Measurements from ENCODE around the gene ZNF76.

The ZNF76 gene

GRCh38 chr6:35240838-35241801 is 18.4 kb upstream of the ZNF76 start:
- Histone ChIP-seq H3K4me1 (ENCODE audit: control insufficient read depth, insufficient read depth, low read length) (no peaks in the 10 kb centered on the region), H3K4me3 (ENCODE audit: low read length) (no peak overlapping the region), H3K36me3 (ENCODE audit: control insufficient read depth, insufficient read depth, low read length) (no peaks in the 10 kb centered on the region), H3K27me3 (ENCODE audit: control insufficient read depth, insufficient read depth, low read length) (no peaks in the 10 kb centered on the region), H3K9me3 (ENCODE audit: control insufficient read depth, low read length) (no peaks in the 10 kb centered on the region), H3K9ac (ENCODE audit: low read length) (no peak overlapping the region)

GRCh38 chr6:35242486-35242885 is 17.0 kb upstream of the ZNF76 start:
- no peaks in the 10 kb centered on the region for H3K9me3 ChIP-seq (ENCODE audit: control insufficient read depth, low read length)
- no peaks in the 10 kb centered on the region for H3K4me1 ChIP-seq (ENCODE audit: control insufficient read depth, insufficient read depth, low read length)
- H3K9ac ChIP-seq (ENCODE audit: low read length) = no peak overlapping the region
- H3K27me3 ChIP-seq (ENCODE audit: control insufficient read depth, insufficient read depth, low read length) = no peaks in the 10 kb centered on the region
- H3K4me3 ChIP-seq (ENCODE audit: low read length) = no peak overlapping the region
- no peaks in the 10 kb centered on the region for H3K36me3 ChIP-seq (ENCODE audit: control insufficient read depth, insufficient read depth, low read length)

- H3K4me3 ChIP-seq (ENCODE audit: low read length) = no peak overlapping the region
- H3K4me1 ChIP-seq (ENCODE audit: control insufficient read depth, insufficient read depth, low read length) = no peaks in the 10 kb centered on the region
- H3K9me3 ChIP-seq (ENCODE audit: control insufficient read depth, low read length) = no peaks in the 10 kb centered on the region
- H3K9ac ChIP-seq (ENCODE audit: low read length) = no peak overlapping the region
- H3K36me3 ChIP-seq (ENCODE audit: control insufficient read depth, insufficient read depth, low read length) = no peaks in the 10 kb centered on the region
- no peaks in the 10 kb centered on the region for H3K27me3 ChIP-seq (ENCODE audit: control insufficient read depth, insufficient read depth, low read length)
These were observed 16.6 kb upstream of the ZNF76 start for GRCh38 chr6:35242906-35243305.

- Histone ChIP-seq H3K4me3 (ENCODE audit: low read length) (no peak overlapping the region), H3K4me1 (ENCODE audit: control insufficient read depth, insufficient read depth, low read length) (no peaks in the 10 kb centered on the region), H3K9ac (ENCODE audit: low read length) (no peak overlapping the region), H3K9me3 (ENCODE audit: control insufficient read depth, low read length) (no peaks in the 10 kb centered on the region), H3K36me3 (ENCODE audit: control insufficient read depth, insufficient read depth, low read length) (no peaks in the 10 kb centered on the region), H3K27me3 (ENCODE audit: control insufficient read depth, insufficient read depth, low read length) (no peaks in the 10 kb centered on the region)
These were observed 16.1 kb upstream of the ZNF76 start for GRCh38 chr6:35243386-35243958.

- Histone ChIP-seq H3K36me3 (ENCODE audit: control insufficient read depth, insufficient read depth, low read length) (no peaks in the 10 kb centered on the region), H3K9me3 (ENCODE audit: control insufficient read depth, low read length) (no peaks in the 10 kb centered on the region), H3K4me3 (ENCODE audit: low read length) (no peak overlapping the region), H3K4me1 (ENCODE audit: control insufficient read depth, insufficient read depth, low read length) (no peaks in the 10 kb centered on the region), H3K27me3 (ENCODE audit: control insufficient read depth, insufficient read depth, low read length) (no peaks in the 10 kb centered on the region), H3K9ac (ENCODE audit: low read length) (no peak overlapping the region)
These were observed 15.0 kb upstream of the ZNF76 start for GRCh38 chr6:35244551-35244950.

- Histone ChIP-seq H3K4me3 (ENCODE audit: low read length) (no peak overlapping the region), H3K9me3 (ENCODE audit: control insufficient read depth, low read length) (no peaks in the 10 kb centered on the region), H3K4me1 (ENCODE audit: control insufficient read depth, insufficient read depth, low read length) (no peaks in the 10 kb centered on the region), H3K27me3 (ENCODE audit: control insufficient read depth, insufficient read depth, low read length) (no peaks in the 10 kb centered on the region), H3K36me3 (ENCODE audit: control insufficient read depth, insufficient read depth, low read length) (no peaks in the 10 kb centered on the region), H3K9ac (ENCODE audit: low read length) (no peak overlapping the region)
These were observed 11.8 kb upstream of the ZNF76 start for GRCh38 chr6:35247642-35248231.

GRCh38 chr6:35248300-35248699 is 11.2 kb upstream of the ZNF76 start:
- Histone ChIP-seq H3K4me1 (ENCODE audit: control insufficient read depth, insufficient read depth, low read length) (no peaks in the 10 kb centered on the region), H3K9me3 (ENCODE audit: control insufficient read depth, low read length) (no peaks in the 10 kb centered on the region), H3K27me3 (ENCODE audit: control insufficient read depth, insufficient read depth, low read length) (no peaks in the 10 kb centered on the region), H3K9ac (ENCODE audit: low read length) (no peak overlapping the region), H3K4me3 (ENCODE audit: low read length) (no peak overlapping the region), H3K36me3 (ENCODE audit: control insufficient read depth, insufficient read depth, low read length) (no peaks in the 10 kb centered on the region)

- Histone ChIP-seq H3K27me3 (ENCODE audit: control insufficient read depth, insufficient read depth, low read length) (no peaks in the 10 kb centered on the region), H3K9ac (ENCODE audit: low read length) (no peak overlapping the region), H3K4me1 (ENCODE audit: control insufficient read depth, insufficient read depth, low read length) (no peaks in the 10 kb centered on the region), H3K4me3 (ENCODE audit: low read length) (no peak overlapping the region), H3K9me3 (ENCODE audit: control insufficient read depth, low read length) (no peaks in the 10 kb centered on the region), H3K36me3 (ENCODE audit: control insufficient read depth, insufficient read depth, low read length) (no peaks in the 10 kb centered on the region)
These were observed 10.6 kb upstream of the ZNF76 start for GRCh38 chr6:35248965-35249364.

GRCh38 chr6:35251949-35252348 is 7.6 kb upstream of the ZNF76 start:
- Histone ChIP-seq H3K9ac (ENCODE audit: low read length) (no peak overlapping the region), H3K9me3 (ENCODE audit: control insufficient read depth, low read length) (no peaks in the 10 kb centered on the region), H3K4me1 (ENCODE audit: control insufficient read depth, insufficient read depth, low read length) (no peaks in the 10 kb centered on the region)

GRCh38 chr6:35253249-35253648 is 6.3 kb upstream of the ZNF76 start:
- Histone ChIP-seq H3K36me3 (ENCODE audit: control insufficient read depth, insufficient read depth, low read length) (no peaks in the 10 kb centered on the region), H3K4me3 (ENCODE audit: low read length) (no peak overlapping the region), H3K27me3 (ENCODE audit: control insufficient read depth, insufficient read depth, low read length) (no peaks in the 10 kb centered on the region), H3K9me3 (ENCODE audit: control insufficient read depth, low read length) (no peaks in the 10 kb centered on the region), H3K9ac (ENCODE audit: low read length) (no peak overlapping the region), H3K4me1 (ENCODE audit: control insufficient read depth, insufficient read depth, low read length) (peaks cover 3% of the 10 kb centered on the region)

More at GRCh38 chr6:35251949-35252348, 7.6 kb upstream of the ZNF76 start:
- H3K27me3 ChIP-seq (ENCODE audit: control insufficient read depth, insufficient read depth, low read length) = no peaks in the 10 kb centered on the region
- H3K4me3 ChIP-seq (ENCODE audit: low read length) = no peak overlapping the region
- no peaks in the 10 kb centered on the region for H3K36me3 ChIP-seq (ENCODE audit: control insufficient read depth, insufficient read depth, low read length)

- Histone ChIP-seq H3K9me3 (ENCODE audit: control insufficient read depth, low read length) (no peaks in the 10 kb centered on the region), H3K4me3 (ENCODE audit: low read length) (no peak overlapping the region), H3K4me1 (ENCODE audit: control insufficient read depth, insufficient read depth, low read length) (peaks cover 13% of the 10 kb centered on the region), H3K27me3 (ENCODE audit: control insufficient read depth, insufficient read depth, low read length) (no peaks in the 10 kb centered on the region), H3K9ac (ENCODE audit: low read length) (peak overlapping the region; percentile 84), H3K36me3 (ENCODE audit: control insufficient read depth, insufficient read depth, low read length) (no peaks in the 10 kb centered on the region)
These were observed 1.2 kb upstream of the ZNF76 start for GRCh38 chr6:35258336-35258735.

GRCh38 chr6:35258858-35259193 is 709 bp upstream of the ZNF76 start:
- Histone ChIP-seq H3K9me3 (ENCODE audit: control insufficient read depth, low read length) (no peaks in the 10 kb centered on the region), H3K4me1 (ENCODE audit: control insufficient read depth, insufficient read depth, low read length) (peaks cover 17% of the 10 kb centered on the region), H3K36me3 (ENCODE audit: control insufficient read depth, insufficient read depth, low read length) (no peaks in the 10 kb centered on the region), H3K9ac (ENCODE audit: low read length) (peak overlapping the region; percentile 84), H3K27me3 (ENCODE audit: control insufficient read depth, insufficient read depth, low read length) (no peaks in the 10 kb centered on the region), H3K4me3 (ENCODE audit: low read length) (peak overlapping the region; percentile 88)
